Measurements from ENCODE around the gene CHRNA7.

DNA sequence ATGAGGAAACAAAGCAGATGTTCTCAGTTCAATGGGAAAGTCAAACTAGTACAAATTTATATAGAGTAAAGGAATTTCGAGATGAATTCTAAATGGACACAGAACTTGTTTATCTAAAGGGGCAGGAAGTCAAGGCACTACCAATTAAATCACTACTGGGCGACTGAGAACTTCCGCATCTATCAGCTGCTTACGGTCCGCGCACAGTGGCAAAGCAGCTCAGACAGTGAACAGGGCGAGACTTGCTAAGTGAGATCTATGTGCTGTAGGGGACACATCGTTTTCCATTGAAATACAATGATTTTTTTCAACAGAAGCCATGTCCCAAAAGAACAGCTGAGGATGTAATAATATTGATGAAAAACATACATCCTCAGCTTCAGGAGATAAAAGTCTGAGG, 105.0 kb downstream of the CHRNA7 start:
- TF ChIP-seq, protein P1, sequence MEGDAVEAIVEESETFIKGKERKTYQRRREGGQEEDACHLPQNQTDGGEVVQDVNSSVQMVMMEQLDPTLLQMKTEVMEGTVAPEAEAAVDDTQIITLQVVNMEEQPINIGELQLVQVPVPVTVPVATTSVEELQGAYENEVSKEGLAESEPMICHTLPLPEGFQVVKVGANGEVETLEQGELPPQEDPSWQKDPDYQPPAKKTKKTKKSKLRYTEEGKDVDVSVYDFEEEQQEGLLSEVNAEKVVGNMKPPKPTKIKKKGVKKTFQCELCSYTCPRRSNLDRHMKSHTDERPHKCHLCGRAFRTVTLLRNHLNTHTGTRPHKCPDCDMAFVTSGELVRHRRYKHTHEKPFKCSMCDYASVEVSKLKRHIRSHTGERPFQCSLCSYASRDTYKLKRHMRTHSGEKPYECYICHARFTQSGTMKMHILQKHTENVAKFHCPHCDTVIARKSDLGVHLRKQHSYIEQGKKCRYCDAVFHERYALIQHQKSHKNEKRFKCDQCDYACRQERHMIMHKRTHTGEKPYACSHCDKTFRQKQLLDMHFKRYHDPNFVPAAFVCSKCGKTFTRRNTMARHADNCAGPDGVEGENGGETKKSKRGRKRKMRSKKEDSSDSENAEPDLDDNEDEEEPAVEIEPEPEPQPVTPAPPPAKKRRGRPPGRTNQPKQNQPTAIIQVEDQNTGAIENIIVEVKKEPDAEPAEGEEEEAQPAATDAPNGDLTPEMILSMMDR (IDR thresholded peaks at IDR 0.05) = no peak
- TF ChIP-seq POLR2AphosphoS5 (IDR thresholded peaks at IDR 0.05) (no peak), EP300 (IDR thresholded peaks at IDR 0.05; ENCODE audit: low read depth) (no peak), POLR2A (IDR thresholded peaks at IDR 0.05) (no peak)
